ENCODE data around the gene RDH12.
A peak's percentile ranks its signal among the peaks of the same experiment; 100 is the strongest.
"Not testable (repeated sequence)": the region's sequence is repeated elsewhere in the genome, so short reads cannot be mapped to it uniquely, and the experiment has no call there.

Gene RDH12

DNA sequence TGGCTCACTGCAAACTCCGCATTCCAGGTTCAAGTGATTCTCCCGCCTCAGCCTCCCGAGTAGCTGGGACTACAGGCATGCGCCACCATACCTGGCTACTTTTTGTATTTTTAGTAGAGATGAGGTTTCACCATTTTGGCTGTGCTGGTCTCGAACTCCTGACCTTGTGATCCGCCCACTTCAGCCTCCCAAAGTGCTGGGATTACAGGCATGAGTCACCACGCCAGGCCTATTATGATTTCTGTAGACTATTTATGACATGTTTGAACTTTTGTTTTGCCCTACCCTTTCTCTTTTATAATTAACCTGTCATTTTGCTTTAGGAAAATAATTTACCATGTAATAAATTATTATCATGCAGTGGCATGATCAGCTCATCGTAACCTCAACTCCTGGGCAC is at the start of gene RDH12:
RDH12 (plus strand) TSS at position 395 of the 400 bp plus-strand sequence. CDS start 20,757 bp downstream, outside the sequence.
- not testable (repeated sequence) for DNase-seq

DNA sequence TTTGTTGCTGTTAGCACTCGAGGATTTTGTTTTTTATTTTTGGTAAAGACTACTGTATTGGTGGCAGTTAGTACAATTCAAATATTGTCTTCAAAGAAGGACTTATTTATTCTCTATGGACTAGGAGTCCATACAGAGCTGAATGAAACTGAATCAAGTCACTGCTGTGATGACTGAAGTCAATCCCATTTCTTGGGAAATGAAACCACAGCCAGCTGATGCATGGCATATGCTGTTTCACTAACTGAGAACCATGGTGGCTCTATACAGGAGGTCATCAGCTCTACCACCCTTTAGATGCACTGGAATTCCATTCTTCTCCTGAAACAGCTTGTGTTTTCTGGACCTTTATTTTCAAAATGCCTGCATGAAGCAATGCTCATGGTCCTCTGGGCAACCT is 49.5 kb upstream of the RDH12 start:
- no peak for DNase-seq

DNA sequence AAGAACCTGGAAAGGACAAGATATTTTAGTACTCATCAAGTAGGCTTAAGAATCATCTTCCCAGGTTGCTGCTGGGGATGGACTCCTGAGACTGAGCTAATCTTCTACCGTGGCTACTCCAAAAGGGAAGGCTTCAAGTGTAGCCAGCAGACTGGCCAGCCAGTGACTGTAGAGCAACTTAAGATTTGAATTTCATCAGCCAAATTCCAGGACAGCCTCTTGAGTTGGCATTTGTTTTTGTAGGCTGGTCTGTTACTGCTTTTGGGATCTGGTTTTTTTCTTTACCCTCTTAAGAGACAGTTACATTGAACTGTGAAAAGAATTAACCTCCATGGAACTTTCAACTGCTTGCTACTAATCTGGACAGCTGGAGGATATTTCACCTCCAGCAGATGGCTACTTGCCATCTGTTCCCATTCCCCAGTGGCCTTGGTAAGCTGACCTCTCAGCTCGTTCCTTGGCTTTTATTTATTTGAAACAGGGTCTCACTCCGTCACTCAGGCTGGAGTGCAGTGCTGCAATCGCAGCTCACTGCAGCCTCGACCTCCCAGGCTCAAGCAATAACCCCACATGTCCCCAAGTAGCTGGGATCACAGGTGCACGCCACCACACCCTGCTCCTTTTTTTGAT is 47.9 kb upstream of the RDH12 start:
- no peak for DNase-seq

DNA sequence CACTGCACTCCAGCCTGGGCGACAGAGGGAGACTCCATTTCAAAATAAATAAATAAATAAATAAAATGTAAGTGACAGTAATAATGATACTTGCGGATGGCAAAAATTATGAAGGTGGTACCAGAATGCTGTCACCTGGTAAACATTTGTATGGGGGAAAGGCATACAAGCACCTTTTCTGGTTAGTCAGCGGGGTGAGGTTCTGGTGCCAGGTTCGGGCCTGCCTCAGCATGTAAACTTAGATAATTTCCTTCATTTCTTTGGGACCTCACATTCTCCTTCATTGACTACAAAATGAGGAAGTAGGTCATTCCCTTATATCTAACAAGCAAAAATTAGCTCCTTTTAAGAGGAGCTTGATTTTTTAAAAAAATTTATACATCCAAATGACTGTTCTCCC is 38.1 kb upstream of the RDH12 start:
- DNase-seq, result no peak

DNA sequence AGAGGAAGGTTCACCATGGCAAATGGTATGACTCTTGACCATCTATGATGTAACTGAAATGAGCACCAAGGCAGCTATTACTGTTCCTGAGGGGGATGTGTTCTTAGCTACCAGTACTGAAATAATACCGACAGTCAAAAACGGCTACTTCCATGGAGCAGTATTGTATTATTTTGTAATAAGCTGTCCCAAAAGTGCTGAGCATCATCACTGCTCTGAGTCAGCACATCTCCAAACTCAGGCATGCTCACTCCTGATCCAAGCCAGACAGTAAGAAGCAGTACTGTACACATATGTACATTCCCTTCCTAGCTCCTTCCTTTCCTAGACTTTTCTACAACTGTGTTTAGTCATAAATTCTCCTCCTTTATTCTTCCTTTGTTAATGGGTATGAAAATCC is 35.8 kb upstream of the RDH12 start:
- no peak for DNase-seq

DNA sequence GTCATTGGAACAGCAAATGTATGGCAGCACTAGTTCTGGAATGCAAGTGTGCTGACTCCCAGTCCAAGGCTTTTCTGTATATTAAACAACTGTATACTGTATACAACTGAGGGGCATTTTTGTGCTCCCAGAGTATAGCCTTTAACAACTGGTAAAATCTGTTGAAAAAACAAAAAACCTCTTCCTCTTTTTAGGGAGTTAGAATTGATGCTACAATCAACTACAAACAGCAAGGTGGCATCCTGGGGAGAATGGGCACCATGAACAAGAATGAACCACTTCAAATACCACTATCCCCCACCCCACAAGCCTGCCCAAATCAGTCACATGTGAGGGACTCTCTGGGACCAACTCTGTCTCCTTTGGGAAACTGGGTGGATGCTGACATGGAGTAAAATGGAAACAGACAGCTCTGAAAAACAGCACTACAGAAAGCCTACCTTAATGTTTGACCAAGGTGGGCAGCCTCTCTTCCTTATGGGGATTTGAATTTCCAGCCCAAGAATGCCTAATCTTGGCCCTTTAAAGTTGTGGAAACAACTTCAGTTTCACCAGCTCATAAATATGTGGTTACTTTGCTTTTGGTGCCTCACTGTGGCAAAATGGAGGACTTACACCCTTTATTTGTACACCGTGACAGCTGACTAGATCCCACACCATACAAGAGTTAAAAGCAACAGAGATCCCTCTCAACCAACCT is 34.8 kb upstream of the RDH12 start:
- no peak for DNase-seq

DNA sequence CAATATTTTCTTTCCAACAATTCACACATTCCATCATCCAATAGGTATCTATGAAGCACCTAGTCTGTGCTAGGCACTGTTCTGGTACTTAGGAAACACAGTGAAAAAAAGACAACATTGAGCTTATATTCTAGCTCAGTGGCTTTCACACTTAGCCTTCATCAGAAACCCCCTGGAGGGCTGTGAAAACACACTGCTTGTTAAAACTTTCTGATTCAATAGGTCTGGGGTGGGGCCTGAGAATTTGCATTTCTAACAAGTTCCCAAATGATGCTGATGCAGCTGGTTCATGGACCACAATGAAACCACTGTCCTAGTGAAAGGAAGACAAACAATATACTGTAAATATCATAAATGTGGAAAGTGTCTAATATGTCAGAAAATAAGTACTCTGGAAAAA is 33.1 kb upstream of the RDH12 start:
- no peak for DNase-seq

DNA sequence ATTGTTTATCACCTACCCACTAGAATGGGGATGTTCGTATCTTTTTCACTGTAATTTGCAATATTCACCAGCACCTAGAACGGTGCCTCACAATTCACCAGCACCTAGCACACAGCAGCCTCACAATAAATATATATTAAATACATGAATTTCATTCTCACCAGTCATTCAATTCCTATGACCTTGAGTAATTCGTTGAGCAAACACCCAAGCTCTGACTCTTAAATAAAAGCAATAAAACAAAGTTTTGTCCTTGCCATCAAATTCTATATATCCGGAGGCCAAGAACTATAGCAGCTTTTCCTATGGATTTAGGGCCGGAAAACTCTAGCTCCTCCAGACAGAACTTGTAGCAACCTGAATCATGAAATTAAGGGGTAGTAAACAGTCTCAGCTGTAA is 28.2 kb upstream of the RDH12 start:
- no peak for DNase-seq

DNA sequence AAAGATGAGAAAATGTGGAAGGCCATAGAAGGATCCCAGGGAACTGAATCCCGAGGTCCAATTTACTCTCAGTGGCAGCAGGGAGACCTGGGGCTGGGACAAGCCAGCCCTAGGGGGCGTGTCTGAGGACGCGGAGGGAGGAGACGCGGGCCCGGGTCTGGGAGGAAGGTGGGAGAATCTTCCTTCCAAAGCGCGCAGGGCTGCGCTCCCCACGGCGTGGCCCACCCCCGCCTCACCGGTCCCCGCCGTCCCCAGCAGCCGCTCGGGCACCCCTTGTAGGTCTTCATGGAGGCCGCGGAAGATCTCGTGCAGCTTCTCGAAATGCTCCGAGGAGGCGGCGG is 27.6 kb upstream of the RDH12 start:
- no peak for DNase-seq

DNA sequence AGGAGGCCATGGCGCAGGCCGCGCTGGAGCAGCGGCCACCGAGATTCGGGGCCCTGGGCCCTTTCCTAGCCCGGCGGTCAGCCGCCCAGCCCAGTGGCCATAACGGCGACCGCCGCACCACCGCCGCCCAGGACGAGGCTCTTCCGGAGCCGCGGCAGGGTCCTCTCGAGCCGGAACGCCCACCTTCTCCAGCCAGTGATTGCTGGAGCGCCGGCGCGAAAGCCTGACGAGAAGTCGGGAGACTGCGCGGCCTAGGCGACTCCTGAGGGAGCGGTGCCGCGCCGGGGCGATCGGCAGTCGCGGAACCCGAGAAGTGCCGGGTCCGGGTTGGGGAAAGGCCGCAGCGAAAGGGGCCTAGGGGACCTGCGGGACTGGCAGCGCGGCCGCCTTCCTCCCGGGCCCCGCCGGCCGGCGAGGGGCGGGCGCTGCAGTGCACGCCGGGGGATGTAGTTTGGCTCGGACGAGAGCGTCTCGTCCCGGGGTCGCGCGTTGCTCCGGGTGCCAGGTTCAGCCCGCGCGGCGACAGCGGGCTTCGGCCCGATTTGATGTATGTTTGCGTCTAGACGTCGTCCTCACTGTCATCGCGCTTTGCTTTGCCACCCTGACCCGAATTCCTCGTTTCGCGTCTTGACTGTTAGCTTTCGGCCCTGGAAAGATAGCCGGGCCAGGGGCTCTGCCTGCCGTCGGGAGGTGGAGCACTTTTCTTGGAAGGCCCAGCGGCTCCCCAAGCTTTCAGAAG is 27.0 kb upstream of the RDH12 start, which contains the start of gene VTI1B:
VTI1B (minus strand) TSS at position 153 of the 739 bp plus-strand sequence; CDS start at position 10, 143 bp downstream.
- DNase-seq, result peak; percentile 6

DNA sequence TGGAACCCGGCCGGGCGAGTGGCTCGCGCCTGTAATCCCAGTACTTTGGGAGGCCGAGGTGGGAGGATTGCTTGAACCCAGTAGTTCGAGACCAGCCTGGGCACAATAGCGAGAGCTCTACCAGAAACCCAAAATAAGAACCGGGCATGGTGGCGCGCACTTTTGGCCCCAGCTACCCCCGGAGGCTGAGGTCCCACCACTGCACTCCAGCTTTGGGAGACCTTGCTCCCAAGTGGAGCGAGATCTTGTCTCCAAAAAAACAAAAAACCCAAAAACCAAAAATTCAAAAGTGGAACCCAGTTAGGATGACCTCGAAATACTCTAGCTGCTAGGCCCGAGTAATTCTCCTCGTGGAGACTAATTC is 26.5 kb upstream of the RDH12 start:
- DNase-seq, result no peak

DNA sequence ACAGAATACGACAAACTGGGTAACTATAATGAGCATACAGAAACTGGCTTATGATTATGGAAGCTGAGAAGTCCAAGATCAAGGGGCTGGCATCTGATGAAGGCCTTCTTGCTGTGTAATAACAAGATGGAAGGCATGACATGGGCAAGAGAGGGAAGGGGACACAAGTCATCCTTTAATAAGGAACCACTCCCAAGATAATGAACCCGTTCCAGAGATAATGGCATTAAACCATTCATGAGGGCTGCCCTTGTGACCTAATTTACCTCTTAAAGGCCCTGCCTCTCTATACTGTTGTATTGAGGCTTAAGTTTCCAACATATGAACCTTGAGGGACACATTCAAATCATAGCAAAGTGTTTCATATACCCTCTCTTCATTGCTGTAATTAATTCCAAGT is 22.7 kb upstream of the RDH12 start:
- no peak for DNase-seq

DNA sequence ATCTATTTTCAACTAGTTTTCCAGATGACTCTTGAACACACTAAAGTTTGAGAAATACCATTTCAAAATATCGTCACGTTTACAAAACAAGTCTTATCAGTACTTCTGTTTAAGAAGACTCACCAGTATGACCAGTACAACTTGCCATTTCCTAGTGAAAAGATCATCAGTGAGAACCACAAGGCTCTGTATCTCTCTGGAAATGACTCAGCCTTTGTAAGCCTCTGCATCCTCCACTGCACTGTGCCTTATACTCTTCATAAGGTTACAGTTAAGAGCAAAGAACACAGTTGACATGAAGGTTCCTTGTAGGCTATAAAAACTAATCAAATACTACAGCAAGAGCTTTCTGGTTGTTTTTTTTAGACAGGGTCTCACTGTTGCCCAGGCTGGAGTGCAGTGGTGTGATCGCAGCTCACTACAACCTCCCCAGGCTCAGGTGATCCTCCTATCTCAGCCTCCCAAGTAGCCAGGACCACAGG is 21.5 kb upstream of the RDH12 start:
- no peak for DNase-seq

DNA sequence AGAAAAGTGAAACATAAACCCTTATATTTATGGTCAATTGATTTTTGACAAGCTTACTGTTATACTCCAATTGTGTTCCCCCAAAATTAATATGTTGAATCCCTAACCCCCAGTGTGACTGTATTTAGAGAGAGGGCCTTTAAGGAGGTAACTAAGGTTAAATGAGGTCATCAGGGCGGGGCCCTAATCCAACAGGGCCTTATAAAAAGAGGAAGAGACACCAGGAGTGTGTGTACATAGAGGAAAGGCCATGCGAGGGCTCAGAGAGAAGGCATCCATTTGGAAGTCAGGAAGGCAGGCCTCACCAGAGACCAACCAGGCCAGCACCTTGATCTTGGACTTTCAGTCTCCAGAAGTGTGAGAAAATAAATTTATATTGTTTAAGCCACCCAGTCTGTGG is 20.7 kb upstream of the RDH12 start:
- no peak for DNase-seq

DNA sequence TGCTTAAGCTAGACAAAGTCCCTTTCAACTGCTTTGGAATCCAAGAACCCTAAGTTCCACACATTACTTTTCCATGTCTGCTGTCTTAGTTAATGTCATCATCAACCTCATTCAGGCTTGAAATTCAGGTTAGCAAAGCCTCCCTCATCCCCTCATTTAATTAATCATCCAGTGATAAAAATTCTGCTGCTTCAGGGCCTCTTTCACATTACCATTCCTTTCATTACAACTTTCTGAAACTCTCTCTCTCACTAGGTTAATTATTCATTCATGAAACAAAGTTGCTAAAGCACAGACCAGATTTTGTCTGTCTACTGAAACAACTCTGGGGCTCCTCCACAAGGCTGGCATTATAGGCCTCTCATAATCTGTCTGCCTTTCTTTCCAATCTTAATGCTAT is 17.8 kb upstream of the RDH12 start:
- no peak for DNase-seq

DNA sequence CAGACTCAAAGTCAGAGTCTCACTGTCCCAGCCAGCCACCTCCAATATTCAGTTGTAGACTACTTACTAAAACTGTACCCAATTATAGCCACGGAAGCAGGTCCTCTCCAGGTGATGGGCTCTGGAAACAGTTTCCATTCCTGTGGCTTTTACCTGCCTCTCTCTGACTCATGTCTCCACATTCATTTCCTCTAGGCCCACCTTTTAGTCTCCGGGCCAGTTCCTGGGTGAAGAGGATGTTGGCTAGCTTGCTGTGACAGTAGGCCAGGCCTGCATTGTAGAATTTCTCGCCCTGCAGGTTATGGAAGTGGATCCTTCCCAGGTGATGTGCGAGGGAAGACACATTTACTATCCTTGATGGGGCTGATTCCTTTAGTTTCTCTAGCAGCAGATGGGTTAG is 11.7 kb upstream of the RDH12 start:
- DNase-seq, result no peak

DNA sequence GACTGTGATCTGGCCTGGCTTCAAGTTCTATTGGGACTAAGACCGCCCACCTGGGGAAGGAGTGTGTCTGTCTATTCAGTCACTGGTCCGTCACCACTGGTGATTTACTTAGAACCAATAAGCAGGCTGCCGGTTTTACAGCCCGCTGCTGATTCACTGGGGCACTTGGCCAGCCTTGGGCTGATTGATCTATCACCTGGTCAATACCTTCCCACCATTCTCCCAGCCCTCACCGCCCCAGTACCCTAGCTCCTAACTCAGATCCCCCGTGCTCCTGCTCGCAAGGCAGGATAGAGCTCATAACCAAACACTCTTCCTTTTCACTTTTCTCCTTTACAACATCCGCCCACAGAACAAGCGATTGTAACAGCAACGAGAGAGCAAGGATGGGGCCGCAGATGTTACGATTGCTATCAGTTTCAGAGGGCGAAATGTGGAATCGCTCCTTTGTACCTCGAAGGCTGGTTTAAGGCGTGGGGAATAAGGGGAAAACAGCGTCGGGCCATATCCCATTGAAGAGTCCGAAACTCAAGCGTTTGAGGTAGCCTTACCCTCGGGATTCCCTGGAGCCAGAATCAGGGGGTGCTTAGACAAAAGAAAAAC is 6.8 kb upstream of the RDH12 start:
- DNase-seq, result peak; percentile 8

DNA sequence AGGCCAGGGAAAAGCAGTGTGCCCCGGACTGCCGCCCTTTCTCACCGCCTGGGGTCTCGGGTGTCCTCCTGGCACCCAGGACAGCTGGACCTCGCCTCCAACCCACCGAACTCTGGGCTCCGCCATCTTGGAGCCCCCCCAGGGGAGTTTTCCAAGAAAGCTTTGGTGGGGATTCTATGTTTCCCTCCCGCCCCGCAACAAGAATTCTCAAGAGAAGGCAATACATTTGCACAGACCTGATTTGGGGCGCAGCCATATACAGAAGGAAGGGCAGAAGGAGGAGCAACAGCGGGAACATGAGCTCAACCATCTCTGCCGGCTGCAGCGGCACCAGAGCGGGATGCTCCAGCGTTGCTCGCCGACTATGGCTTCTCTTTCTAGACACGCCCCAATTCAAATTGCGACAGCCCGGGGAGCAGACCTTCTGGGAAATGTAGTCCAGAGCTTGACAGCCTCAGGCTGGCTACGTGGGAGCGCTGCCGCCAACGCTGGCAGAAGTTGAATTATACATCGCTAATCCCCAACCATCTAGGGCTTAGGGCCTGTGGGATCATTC is 6.2 kb upstream of the RDH12 start, which contains the start of gene RDH11:
RDH11 (minus strand) TSS at position 371 of the 556 bp plus-strand sequence; CDS start at position 310, 61 bp downstream.
- DNase-seq, result peak; percentile 23

DNA sequence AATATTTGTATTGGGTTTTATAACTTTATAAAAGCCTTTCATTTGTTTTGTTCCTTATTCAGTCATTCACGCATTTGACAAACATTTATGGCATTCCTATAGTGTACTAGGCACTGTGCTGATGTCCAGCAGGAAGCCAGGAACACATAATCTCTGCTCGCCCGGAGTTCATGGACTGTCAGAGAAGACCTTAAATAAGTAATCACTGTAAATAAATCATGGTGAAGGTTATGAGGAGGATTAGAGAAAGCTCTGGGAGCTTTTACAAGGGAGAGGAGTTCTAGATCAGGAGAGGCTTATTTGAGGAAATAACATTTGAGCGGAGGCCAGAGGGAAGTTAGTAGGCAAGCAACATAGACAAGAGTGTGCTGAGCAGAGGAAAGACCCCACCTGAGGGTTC is 4.7 kb upstream of the RDH12 start:
- DNase-seq, result no peak

DNA sequence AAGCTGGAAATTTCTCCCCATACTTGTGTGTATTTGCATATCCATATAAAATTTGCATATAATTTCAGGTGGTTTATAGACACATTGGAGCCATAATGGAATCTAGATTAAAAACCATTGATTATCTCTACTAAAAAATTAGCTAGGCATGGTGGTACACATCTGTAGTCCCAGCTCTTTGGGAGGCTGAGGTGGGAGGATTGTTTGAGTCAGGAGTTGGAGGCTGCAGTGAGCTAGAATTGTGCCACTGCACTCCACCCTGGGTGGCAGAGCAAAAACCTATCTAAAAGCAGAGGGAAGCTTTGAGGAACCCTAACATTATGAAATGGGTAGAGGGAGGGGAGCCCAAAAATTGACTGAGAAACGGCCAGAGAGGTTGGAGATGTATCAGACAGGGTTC is 3.5 kb upstream of the RDH12 start:
- no peak for DNase-seq

DNA sequence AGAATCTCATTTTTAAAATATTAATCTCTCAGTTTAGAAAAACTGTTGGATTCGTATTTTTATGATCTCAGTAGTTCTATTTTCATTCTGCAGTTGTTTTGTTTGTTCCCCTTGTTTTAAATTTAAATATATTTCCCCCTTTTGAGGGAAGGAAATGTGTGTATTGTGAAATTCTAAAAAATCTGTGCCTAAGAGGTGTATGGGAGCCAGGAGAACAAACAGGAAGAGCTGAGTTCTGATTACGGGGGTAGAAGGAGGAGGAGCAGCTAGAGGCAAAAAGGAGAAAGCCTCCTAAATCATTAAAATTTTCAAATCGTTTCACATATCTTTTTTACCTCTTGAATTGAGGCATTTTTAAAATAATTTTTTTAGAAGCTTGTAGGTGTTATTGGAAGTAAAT is 2.3 kb downstream of the RDH12 start:
- no peak for DNase-seq

DNA sequence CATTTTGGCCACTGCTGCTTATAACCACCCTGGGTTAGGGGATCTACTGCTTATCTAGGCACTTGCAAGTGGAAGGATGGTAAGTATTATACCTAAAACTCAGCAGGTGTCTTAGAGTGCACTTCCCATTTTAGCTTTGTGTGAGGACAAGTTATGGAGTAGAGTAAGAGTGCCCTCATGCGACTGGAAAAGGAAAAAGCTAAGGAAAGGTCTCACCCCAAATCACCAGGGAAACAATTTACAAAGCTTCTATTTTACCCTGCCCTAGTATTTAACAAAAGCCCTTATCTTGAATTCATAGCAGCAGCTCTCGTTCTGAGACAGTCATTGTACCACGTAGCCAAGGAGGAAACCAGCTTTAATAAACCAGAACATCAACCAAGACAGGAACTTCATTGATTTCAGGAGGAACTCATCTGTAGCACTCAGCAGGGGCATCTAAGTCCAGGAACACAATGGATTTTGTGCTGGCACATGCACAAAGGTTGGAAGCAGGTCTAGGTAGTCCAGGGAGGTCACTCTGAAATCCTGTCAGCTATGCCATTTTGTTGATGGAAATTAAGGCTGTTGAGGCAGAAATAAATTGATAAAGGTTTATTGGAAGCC is 2.9 kb downstream of the RDH12 start:
- DNase-seq, result no peak

DNA sequence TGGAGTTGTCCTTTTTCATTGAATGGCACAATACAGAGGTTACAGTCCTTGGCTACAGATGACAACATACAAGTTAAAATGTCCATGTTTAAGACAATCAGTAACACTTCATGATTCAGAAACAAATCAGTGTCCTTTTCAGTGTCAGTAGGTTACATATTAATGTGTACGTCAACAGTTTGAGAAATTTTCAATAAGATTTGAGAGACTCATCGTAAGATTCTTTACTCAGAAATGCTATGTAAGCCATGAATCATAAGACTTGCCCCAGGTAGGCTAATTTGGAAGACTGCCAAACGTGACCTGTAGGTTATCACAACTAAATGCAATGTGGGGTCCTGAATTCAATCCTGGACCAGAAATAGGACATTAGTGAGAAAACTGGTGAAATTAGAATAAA is 3.5 kb downstream of the RDH12 start:
- DNase-seq, result no peak

Data from GOT3 (cell line).